HG02884 (cell line): ENCODE measurements around the gene TMOD3.

ENCODE experiments used
- ATAC-seq: cut with Tn5 transposase; IDR thresholded peaks from one replicate; pipeline ENCODE4 v1.9.1; 2021; ENCODE audit warnings: mild to moderate bottlenecking, moderate library complexity; ENCODE audit not compliant: unreplicated experiment

TMOD3 gene

GRCh38 chr15:51825698-51826097 is 3.8 kb upstream of the TMOD3 start:
- no peak for ATAC-seq

GRCh38 chr15:51828621-51829375 is 655 bp upstream of the TMOD3 start:
- ATAC-seq: no peak

GRCh38 chr15:51830276-51830806 is 888 bp downstream of the TMOD3 start:
- ATAC-seq: no peak

- no peak for ATAC-seq
Observed at GRCh38 chr15:51833772-51834171, 4.3 kb downstream of the TMOD3 start.

- peak; percentile 64 for ATAC-seq
Observed at GRCh38 chr15:51837792-51838251, 8.4 kb downstream of the TMOD3 start.

- peak; percentile 5 for ATAC-seq
Observed at GRCh38 chr15:51838270-51838669, 8.8 kb downstream of the TMOD3 start.

GRCh38 chr15:51840692-51841091 is 11.2 kb downstream of the TMOD3 start:
- no peak for ATAC-seq

GRCh38 chr15:51841406-51842040 is 12.1 kb downstream of the TMOD3 start:
- ATAC-seq: no peak

GRCh38 chr15:51842265-51842664 is 12.8 kb downstream of the TMOD3 start:
- no peak for ATAC-seq

GRCh38 chr15:51842852-51843737 is 13.6 kb downstream of the TMOD3 start:
- no peak for ATAC-seq

GRCh38 chr15:51844747-51845426 is 15.4 kb downstream of the TMOD3 start:
- ATAC-seq: no peak

GRCh38 chr15:51846066-51846462 is 16.6 kb downstream of the TMOD3 start:
- no peak for ATAC-seq

GRCh38 chr15:51846463-51847230 is 17.2 kb downstream of the TMOD3 start:
- no peak for ATAC-seq

GRCh38 chr15:51848811-51849210 is 19.4 kb downstream of the TMOD3 start:
- ATAC-seq: no peak

- no peak for ATAC-seq
Observed at GRCh38 chr15:51849860-51850259, 20.4 kb downstream of the TMOD3 start.

GRCh38 chr15:51853998-51854397 is 24.5 kb downstream of the TMOD3 start:
- ATAC-seq: no peak

GRCh38 chr15:51855612-51856011 is 26.2 kb downstream of the TMOD3 start:
- no peak for ATAC-seq

- ATAC-seq: no peak
Observed at GRCh38 chr15:51856714-51857380, 27.4 kb downstream of the TMOD3 start.
